KMS-11 (cell line): ENCODE results near the gene CZIB.

Source experiments
- H2AFZ ChIP-seq: fragments of 200-600 bp; sonication (generic); 2 replicates; pipeline ENCODE4 v1.6.1; 2016; ENCODE audit warnings: antibody characterized with exemption, mixed run types, low read depth
- H3K27ac ChIP-seq: fragments of 200-600 bp; sonication (generic); 2 replicates; pipeline ENCODE4 v1.6.1; 2016; ENCODE audit warnings: mild to moderate bottlenecking, mixed run types
- H3K27me3 ChIP-seq: fragments of 200-600 bp; sonication (generic); 2 replicates; pipeline ENCODE4 v1.6.1; 2017; ENCODE audit warnings: mild to moderate bottlenecking, low read depth, mixed run types, moderate library complexity; ENCODE audit not compliant: insufficient read depth
- H3K36me3 ChIP-seq: fragments of 200-600 bp; sonication (generic); 2 replicates; pipeline ENCODE4 v1.6.1; 2017; ENCODE audit warnings: mild to moderate bottlenecking, mixed run types; ENCODE audit not compliant: insufficient read depth
- H3K4me1 ChIP-seq: fragments of 200-600 bp; sonication (generic); 2 replicates; pipeline ENCODE4 v1.6.1; 2016; ENCODE audit warnings: mild to moderate bottlenecking, low read depth, mixed run types; ENCODE audit not compliant: poor library complexity, severe bottlenecking
- H3K4me2 ChIP-seq: fragments of 200-600 bp; sonication (generic); 2 replicates; pipeline ENCODE4 v1.7.0; 2016; ENCODE audit warnings: mild to moderate bottlenecking, mixed run types
- H3K4me3 ChIP-seq: fragments of 200-600 bp; sonication (generic); IDR thresholded peaks from 2 replicates; pipeline ENCODE4 v1.6.1; 2017; ENCODE audit warnings: low read depth, low read length, mixed read lengths; ENCODE audit not compliant: insufficient read depth
- H3K79me2 ChIP-seq: fragments of 200-600 bp; sonication (generic); 2 replicates; pipeline ENCODE4 v1.6.1; 2016; ENCODE audit warnings: low read depth, mixed run types; ENCODE audit not compliant: insufficient read depth
- H3K9ac ChIP-seq: fragments of 200-600 bp; sonication (generic); 2 replicates; pipeline ENCODE4 v1.6.1; 2016; ENCODE audit warnings: mild to moderate bottlenecking, mixed run types
- H4K20me1 ChIP-seq: fragments of 200-600 bp; sonication (generic); 2 replicates; pipeline ENCODE4 v1.6.1; 2016; ENCODE audit warnings: mild to moderate bottlenecking, mixed run types; ENCODE audit not compliant: insufficient read depth
- CTCF ChIP-seq: fragments of 200-600 bp; sonication (generic); conservative IDR thresholded peaks from 2 replicates; pipeline ENCODE4 v1.6.1; 2017; ENCODE audit warnings: low read depth, mild to moderate bottlenecking, antibody characterized with exemption, low read length, moderate library complexity, mixed read lengths

CZIB gene

GRCh38 chr1:53265581-53265980 lies 45.1 kb upstream of the CZIB start:
- Histone ChIP-seq H3K27me3 (no peaks in the 10 kb centered on the region), H3K9ac (no peak overlapping the region), H3K79me2 (no peaks in the 10 kb centered on the region), H3K36me3 (peaks cover 16% of the 10 kb centered on the region; the same call in 1 of the 2 replicates), H3K4me1 (peaks cover 8% of the 10 kb centered on the region), H3K4me3 (no peak overlapping the region), H2AFZ (no peak overlapping the region), H4K20me1 (no peaks in the 10 kb centered on the region), H3K27ac (no peak overlapping the region), H3K4me2 (no peak overlapping the region)
- TF ChIP-seq CTCF: no peak; the same call in 1 of the 2 replicates

DNA sequence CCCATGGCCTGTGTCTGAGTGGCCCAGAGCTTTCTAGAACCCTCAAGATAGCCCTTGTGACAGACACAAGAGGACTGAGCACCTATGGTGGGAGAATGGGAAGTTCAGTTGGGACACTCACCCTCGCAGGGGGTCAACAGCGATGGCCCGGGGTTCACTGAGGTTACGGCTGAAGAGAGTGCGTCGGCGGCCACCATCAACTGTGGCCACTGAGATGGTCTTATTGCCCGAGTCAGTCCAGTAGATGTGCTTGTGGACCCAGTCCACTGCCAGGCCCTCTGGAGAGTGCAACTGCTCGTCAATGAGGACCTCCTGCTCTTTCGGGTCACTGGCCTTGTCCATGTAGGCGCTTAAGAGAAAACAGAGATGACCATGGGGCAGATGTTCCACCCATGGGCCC lies 43.6 kb upstream of the CZIB start:
- H4K20me1 ChIP-seq: no peaks in the 10 kb centered on the region
- no peak for TF ChIP-seq CTCF
- H2AFZ ChIP-seq: no peak overlapping the region
- no peaks in the 10 kb centered on the region for H3K4me1 ChIP-seq
- no peak overlapping the region for H3K27ac ChIP-seq
- no peak overlapping the region for H3K9ac ChIP-seq
- H3K79me2 ChIP-seq: no peaks in the 10 kb centered on the region
- H3K36me3 ChIP-seq: peaks cover 16% of the 10 kb centered on the region; the same call in 1 of the 2 replicates
- no peak overlapping the region for H3K4me3 ChIP-seq
- no peaks in the 10 kb centered on the region for H3K27me3 ChIP-seq
- no peak overlapping the region for H3K4me2 ChIP-seq

DNA sequence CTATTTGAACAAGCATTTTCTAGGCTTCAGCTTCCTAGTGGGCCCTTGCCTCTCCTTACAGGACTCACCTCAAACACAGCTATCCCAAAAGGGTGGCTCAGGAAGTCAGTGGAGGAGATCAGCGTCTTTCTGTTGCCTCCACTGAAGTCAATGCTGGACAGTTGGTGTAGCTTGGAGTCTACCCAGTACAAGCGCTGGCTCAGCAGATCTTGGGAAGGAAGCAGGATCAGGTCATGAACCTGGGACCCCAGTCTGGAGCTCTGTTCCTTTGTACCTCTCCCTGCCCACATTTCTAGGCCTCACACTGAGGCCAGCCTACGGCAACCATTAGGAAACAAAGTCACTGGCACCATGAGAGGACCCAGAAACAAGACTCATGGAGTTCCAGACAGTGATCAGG lies 41.6 kb upstream of the CZIB start:
- Histone ChIP-seq H3K4me2 (no peak overlapping the region), H3K4me1 (no peaks in the 10 kb centered on the region), H3K36me3 (peaks cover 16% of the 10 kb centered on the region; the same call in 1 of the 2 replicates), H2AFZ (no peak overlapping the region), H3K79me2 (no peaks in the 10 kb centered on the region), H3K4me3 (no peak overlapping the region), H3K9ac (no peak overlapping the region), H3K27me3 (no peaks in the 10 kb centered on the region), H3K27ac (no peak overlapping the region), H4K20me1 (no peaks in the 10 kb centered on the region)
- TF ChIP-seq CTCF: no peak

- no peak for TF ChIP-seq CTCF
- Histone ChIP-seq H3K27ac (no peak overlapping the region), H3K4me1 (no peaks in the 10 kb centered on the region), H4K20me1 (no peaks in the 10 kb centered on the region), H2AFZ (no peak overlapping the region), H3K27me3 (no peaks in the 10 kb centered on the region), H3K79me2 (no peaks in the 10 kb centered on the region), H3K4me2 (no peak overlapping the region), H3K4me3 (no peak overlapping the region), H3K36me3 (peaks cover 16% of the 10 kb centered on the region; the same call in 1 of the 2 replicates), H3K9ac (no peak overlapping the region)
Measured at GRCh38 chr1:53260631-53261247, 40.3 kb upstream of the CZIB start.
